ENCODE measurements around the gene SOWAHC.

GRCh38 chr2:109586687-109587086 lies 27.5 kb upstream of the SOWAHC start:
- TF ChIP-seq PREB (CRISPR knock-in tag; IDR thresholded peaks at IDR 0.05; ENCODE audit: borderline replicate concordance) (no peak), ZNF416 (CRISPR knock-in tag; IDR thresholded peaks at IDR 0.05) (no peak), CTCF (IDR thresholded peaks at IDR 0.05) (no peak), SP1 (CRISPR knock-in tag; conservative IDR thresholded peaks at IDR 0.05) (no peak), KAT7 (CRISPR knock-in tag; IDR thresholded peaks at IDR 0.05; ENCODE audit: borderline replicate concordance) (no peak), FOXJ3 (CRISPR knock-in tag; IDR thresholded peaks at IDR 0.05; ENCODE audit: borderline replicate concordance) (no peak), USF1 (CRISPR knock-in tag; IDR thresholded peaks at IDR 0.05) (no peak), PRDM15 (CRISPR knock-in tag; IDR thresholded peaks at IDR 0.05) (no peak), AFF4 (CRISPR knock-in tag; IDR thresholded peaks at IDR 0.05; ENCODE audit: borderline replicate concordance) (no peak)

Measured in WTC11 (cell line).